D721Med (cell line): ENCODE measurements around the gene PBX4.

ENCODE experiments used
- DNase-seq: peaks from one replicate; pipeline ENCODE4 v3.0.0; 2011; ENCODE audit warnings: low spot score; ENCODE audit not compliant: insufficient read length
- FAIRE-seq: peaks from 2 replicates; lab custom pipeline; 2011; peaks lifted over from hg19 to GRCh38; lab: Jason Lieb, UNC
- TF ChIP-seq, protein P1 (sequence below): IDR thresholded peaks from 2 replicates; pipeline ENCODE4 v1.5.1; 2012; ENCODE audit warnings: mild to moderate bottlenecking, control low read depth; ENCODE audit not compliant: insufficient read depth; ENCODE audit errors: missing control alignments

The PBX4 gene

DNA sequence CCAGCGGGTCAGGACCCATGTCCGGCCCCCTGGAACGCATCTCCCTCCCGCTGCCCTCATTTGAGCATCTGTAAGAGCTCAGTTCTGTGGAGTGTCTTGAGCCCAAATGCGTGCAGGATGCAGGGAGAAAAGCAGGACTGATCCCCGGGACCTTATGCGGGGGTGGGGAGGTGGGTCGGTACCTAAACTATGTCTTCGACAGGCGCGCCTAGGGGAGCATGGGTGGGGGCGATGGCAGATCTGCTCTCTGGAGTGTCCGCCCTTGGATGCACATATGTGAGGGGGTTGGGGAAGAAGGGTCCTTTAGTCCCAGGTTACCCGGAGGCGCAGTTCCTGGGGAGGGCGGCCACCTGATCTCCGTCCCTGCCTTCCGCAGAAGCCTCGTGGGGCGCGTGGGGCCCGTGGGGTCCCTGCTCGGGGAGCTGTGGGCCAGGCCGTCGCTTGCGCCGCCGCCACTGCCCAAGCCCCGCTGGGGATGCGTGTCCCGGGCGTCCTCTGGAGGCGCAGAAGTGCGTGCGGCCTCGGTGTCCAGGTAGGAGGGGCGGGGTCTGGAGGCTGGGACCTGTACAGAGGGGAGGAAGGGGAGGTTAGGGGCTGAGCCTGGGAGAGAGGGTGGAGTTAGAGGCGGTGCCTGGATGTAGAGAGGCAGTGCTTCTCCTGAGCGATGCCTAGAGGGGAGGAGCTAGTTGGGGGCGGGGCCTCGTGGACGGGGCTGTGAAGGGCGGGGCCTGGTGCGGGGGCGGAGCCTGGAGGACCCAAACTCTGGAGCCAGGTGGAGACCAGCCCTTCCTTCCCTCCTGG lies 77.6 kb downstream of the PBX4 start:
- DNase-seq (no peak), FAIRE-seq (no peak)
- TF ChIP-seq, protein P1, sequence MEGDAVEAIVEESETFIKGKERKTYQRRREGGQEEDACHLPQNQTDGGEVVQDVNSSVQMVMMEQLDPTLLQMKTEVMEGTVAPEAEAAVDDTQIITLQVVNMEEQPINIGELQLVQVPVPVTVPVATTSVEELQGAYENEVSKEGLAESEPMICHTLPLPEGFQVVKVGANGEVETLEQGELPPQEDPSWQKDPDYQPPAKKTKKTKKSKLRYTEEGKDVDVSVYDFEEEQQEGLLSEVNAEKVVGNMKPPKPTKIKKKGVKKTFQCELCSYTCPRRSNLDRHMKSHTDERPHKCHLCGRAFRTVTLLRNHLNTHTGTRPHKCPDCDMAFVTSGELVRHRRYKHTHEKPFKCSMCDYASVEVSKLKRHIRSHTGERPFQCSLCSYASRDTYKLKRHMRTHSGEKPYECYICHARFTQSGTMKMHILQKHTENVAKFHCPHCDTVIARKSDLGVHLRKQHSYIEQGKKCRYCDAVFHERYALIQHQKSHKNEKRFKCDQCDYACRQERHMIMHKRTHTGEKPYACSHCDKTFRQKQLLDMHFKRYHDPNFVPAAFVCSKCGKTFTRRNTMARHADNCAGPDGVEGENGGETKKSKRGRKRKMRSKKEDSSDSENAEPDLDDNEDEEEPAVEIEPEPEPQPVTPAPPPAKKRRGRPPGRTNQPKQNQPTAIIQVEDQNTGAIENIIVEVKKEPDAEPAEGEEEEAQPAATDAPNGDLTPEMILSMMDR = no peak

DNA sequence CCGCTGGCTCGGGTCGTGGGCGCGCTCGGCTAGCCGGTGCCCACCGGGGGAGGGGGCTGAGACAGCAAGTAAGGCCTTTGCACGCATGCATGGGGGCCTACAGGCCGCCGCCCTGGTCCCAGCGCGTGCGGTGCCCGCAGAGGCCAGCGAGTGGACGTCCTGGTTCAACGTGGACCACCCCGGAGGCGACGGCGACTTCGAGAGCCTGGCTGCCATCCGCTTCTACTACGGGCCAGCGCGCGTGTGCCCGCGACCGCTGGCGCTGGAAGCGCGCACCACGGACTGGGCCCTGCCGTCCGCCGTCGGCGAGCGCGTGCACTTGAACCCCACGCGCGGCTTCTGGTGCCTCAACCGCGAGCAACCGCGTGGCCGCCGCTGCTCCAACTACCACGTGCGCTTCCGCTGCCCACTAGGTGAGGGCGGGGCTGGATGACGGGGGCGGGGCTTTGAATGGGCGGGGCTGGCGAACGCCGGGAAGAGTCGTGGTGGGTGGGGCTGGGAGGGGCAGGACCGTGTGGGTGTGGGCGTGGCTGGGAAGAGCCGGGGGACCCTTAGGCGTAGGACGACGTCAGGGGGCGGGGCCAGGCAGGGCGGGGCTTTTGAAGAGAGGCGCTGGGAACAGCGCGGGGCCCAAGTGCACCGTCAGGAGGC lies 78.3 kb downstream of the PBX4 start:
- no peak for FAIRE-seq
- TF ChIP-seq, protein P1 = no peak
- no peak for DNase-seq

DNA sequence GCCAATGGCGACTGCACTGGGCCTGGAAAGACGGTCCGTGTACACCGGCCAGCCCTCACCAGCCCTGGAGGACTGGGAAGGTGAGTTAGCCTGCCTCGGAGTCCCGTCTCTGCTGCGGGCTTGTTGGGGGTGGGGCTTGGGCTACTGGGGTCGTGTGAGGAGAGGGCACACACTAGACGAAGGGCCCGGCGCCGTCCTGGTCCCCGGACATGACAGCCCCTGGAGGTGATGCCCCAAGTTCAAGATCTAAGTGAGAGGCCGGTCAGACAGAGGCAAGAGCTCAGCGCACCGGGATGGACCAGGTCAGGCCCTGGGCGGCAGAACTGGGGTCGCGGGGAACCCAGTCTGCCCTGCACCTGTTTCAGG lies 78.8 kb downstream of the PBX4 start:
- FAIRE-seq (no peak), DNase-seq (no peak)
- TF ChIP-seq, protein P1 = no peak

DNA sequence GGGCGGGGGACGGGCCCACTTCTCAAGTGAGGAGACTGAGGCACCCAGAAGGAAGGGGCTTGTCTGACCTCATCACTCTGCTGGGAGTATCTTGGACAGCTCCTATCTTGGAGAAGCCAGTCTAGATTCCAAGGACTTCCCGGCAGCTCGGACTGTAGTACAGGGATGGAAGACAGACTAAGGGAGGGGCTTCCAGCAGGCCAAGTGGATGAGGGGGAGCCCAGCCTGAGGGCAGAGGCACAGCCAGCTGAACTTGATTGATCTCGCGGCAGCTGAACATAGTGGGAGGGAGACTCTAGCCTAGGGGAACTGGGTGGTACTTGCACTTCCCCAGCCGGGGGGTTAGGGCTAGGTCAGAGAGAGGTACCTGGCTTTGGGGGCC lies 79.7 kb downstream of the PBX4 start:
- TF ChIP-seq, protein P1 = no peak
- FAIRE-seq = no peak
- DNase-seq = no peak

DNA sequence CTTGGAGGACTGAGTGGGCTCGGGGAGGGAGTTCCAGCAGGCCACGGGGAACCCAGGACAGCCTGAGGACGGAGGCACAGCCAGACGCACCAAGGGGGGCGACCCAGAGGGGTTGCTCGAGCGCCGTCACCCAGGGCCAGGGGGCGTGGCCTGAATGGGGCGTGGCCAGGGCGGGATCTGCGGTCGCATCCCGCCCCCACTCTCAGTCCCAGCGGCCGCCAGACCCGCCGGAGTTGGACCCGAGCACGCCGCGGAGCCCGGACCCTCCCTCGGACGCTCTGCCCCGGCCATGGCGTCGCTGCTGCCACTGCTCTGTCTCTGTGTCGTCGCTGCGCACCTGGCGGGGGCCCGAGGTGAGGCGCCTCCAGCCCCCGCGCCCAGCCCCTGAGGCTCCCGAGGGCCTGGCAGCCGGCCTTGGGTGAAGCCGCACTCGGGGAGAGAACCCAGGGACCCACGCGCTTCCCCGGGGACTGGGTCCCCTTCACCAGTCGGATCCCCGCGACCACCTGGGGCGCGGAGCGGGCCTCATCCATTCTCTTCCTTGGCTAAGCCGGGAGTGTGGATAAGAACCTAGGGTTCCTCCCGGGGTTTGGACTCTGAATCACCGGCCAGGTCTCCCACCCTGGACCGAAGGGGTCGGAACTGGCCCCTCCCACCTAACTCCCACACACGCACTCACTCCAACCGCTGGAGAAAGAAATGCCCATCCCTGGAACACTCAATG lies 80.3 kb downstream of the PBX4 start, which contains the start of gene CILP2:
Gene CILP2, plus strand, starts transcription at position 205 of the 724 bp plus-strand sequence. Its CDS starts 85 bp downstream, at position 290.
- no peak for DNase-seq
- TF ChIP-seq, protein P1 = no peak
- no peak for FAIRE-seq

DNA sequence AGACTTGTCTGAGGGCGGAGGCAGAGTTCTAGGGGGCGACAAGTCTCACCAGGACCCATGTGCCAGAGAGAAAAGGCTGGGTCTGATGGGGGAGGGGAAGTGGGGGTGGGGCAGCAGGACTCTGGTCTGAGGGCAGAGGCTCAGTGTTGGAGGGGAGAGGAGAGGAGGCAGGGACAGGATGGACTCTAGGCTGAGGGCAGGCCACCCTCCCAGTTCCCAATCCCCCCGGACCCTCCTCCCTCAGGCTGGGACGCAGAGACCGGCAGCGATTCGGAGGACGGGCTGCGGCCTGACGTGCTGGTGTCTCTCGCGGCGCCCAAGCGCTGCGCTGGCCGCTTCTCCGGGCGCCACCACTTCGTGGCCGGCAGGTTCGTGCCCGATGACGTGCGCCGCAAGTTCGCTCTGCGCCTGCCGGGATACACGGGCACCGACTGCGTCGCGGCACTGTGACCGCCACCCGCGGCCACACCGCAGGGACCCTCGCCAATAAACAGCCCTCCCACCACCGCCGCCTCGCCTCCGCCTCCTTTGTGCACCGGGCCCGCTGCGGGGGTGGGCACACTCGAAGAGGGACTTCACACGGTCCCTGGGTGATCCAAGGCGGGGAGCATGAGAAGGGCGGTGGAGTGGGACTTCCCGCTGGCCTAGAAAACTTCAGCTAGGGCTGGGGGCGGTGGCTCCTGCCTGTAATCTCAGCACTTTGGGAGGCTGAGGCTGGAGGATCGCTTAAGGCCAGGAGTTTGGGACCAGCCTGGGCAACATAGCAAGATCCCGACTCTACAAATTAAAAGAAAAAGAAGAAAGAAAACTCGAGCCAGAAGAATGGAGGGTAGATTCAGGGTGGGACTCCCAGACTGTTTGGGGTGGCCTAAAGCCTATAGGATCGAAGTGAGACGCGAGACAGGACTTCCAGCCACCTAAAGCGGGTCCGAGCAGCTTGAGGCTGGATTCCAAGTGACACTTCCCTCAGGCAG lies 81.1 kb downstream of the PBX4 start:
- TF ChIP-seq, protein P1 = no peak
- no peak for FAIRE-seq
- no peak for DNase-seq
